Measurements from ENCODE around the gene PODXL. TPM values are rescaled to one million over a fixed set of nuclear protein-coding genes. Genes with fewer than 3 reads are reported as not detected.

The PODXL gene
- polyA plus RNA-seq, 1 donor from 2014 or later: 4.5 TPM

- Histone ChIP-seq H3K4me3 (ENCODE audit: low read length) (no peak overlapping the region), H3F3A (ENCODE audit: insufficient read depth, low read length, poor library complexity, severe bottlenecking) (no peaks in the 10 kb centered on the region), H3K9ac (ENCODE audit: low read length) (no peak overlapping the region), H3K36me3 (ENCODE audit: insufficient read depth, low read length) (no peaks in the 10 kb centered on the region), H3K79me2 (replicated peaks; ENCODE audit: insufficient read depth, low read length) (no peaks in the 10 kb centered on the region), H3K4me2 (ENCODE audit: low read length) (no peak overlapping the region), H3K9me3 (ENCODE audit: low read length) (no peaks in the 10 kb centered on the region), H4K20me1 (ENCODE audit: insufficient read depth) (no peaks in the 10 kb centered on the region), H3K27me3 (ENCODE audit: insufficient read depth, low read depth, low read length) (no peaks in the 10 kb centered on the region), H3K27ac (ENCODE audit: low read length) (no peak overlapping the region), H3K9me2 (ENCODE audit: insufficient read depth, low read length) (no peaks in the 10 kb centered on the region), H2AFZ (ENCODE audit: low read depth, low read length) (no peak overlapping the region)
- TF ChIP-seq MXI1 (conservative IDR thresholded peaks at IDR 0.05; ENCODE audit: poor library complexity, severe bottlenecking) (no peak), REST (IDR thresholded peaks at IDR 0.05; ENCODE audit: borderline replicate concordance) (no peak), RAD21 (conservative IDR thresholded peaks at IDR 0.05) (no peak), SMC3 (conservative IDR thresholded peaks at IDR 0.05; ENCODE audit: poor library complexity) (no peak), CTCF (IDR thresholded peaks at IDR 0.05; ENCODE audit: poor library complexity, severe bottlenecking) (no peak)
Measured at GRCh38 chr7:131487217-131487616, 69.2 kb downstream of the PODXL start.

- no peaks in the 10 kb centered on the region for H3K79me2 ChIP-seq (replicated peaks; ENCODE audit: insufficient read depth, low read length)
- no peaks in the 10 kb centered on the region for H3K36me3 ChIP-seq (ENCODE audit: insufficient read depth, low read length)
- no peaks in the 10 kb centered on the region for H3F3A ChIP-seq (ENCODE audit: insufficient read depth, low read length, poor library complexity, severe bottlenecking)
- H4K20me1 ChIP-seq (ENCODE audit: insufficient read depth): no peaks in the 10 kb centered on the region
- H3K27me3 ChIP-seq (ENCODE audit: insufficient read depth, low read depth, low read length): no peaks in the 10 kb centered on the region
- TF ChIP-seq TAF1 (IDR thresholded peaks at IDR 0.05; ENCODE audit: low read depth): no peak
- TF ChIP-seq MXI1 (conservative IDR thresholded peaks at IDR 0.05; ENCODE audit: poor library complexity, severe bottlenecking): no peak
- TF ChIP-seq EP300 (conservative IDR thresholded peaks at IDR 0.05; ENCODE audit: poor library complexity, severe bottlenecking): no peak
- no peak for TF ChIP-seq POLR2AphosphoS5 (IDR thresholded peaks at IDR 0.05)
- no peak overlapping the region for H2AFZ ChIP-seq (ENCODE audit: low read depth, low read length)
- no peak overlapping the region for H3K27ac ChIP-seq (ENCODE audit: low read length)
- H3K9me3 ChIP-seq (ENCODE audit: low read length): no peaks in the 10 kb centered on the region
- H3K4me3 ChIP-seq (ENCODE audit: low read length): no peak overlapping the region
- no peak overlapping the region for H3K9ac ChIP-seq (ENCODE audit: low read length)
- no peaks in the 10 kb centered on the region for H3K9me2 ChIP-seq (ENCODE audit: insufficient read depth, low read length)
- H3K4me2 ChIP-seq (ENCODE audit: low read length): no peak overlapping the region
Measured at GRCh38 chr7:131486346-131486745, 70.1 kb downstream of the PODXL start.

- no peaks in the 10 kb centered on the region for H3K79me2 ChIP-seq (replicated peaks; ENCODE audit: insufficient read depth, low read length)
- no peaks in the 10 kb centered on the region for H3K36me3 ChIP-seq (ENCODE audit: insufficient read depth, low read length)
- no peak overlapping the region for H3K27ac ChIP-seq (ENCODE audit: low read length)
- no peaks in the 10 kb centered on the region for H3K9me3 ChIP-seq (ENCODE audit: low read length)
- H2AFZ ChIP-seq (ENCODE audit: low read depth, low read length): no peak overlapping the region
- no peaks in the 10 kb centered on the region for H3K9me2 ChIP-seq (ENCODE audit: insufficient read depth, low read length)
- H3F3A ChIP-seq (ENCODE audit: insufficient read depth, low read length, poor library complexity, severe bottlenecking): no peaks in the 10 kb centered on the region
- H4K20me1 ChIP-seq (ENCODE audit: insufficient read depth): no peaks in the 10 kb centered on the region
- H3K9ac ChIP-seq (ENCODE audit: low read length): no peak overlapping the region
- no peak for TF ChIP-seq MXI1 (conservative IDR thresholded peaks at IDR 0.05; ENCODE audit: poor library complexity, severe bottlenecking)
- no peaks in the 10 kb centered on the region for H3K27me3 ChIP-seq (ENCODE audit: insufficient read depth, low read depth, low read length)
- H3K4me3 ChIP-seq (ENCODE audit: low read length): no peak overlapping the region
- H3K4me2 ChIP-seq (ENCODE audit: low read length): no peak overlapping the region
Measured at GRCh38 chr7:131483586-131483985, 72.8 kb downstream of the PODXL start.

All from neural cell (in vitro differentiated cells).